Fibroblast of mammary gland (primary cell): ENCODE measurements around the gene GDI2.

Source experiments
- DNase-seq: peaks from one replicate; pipeline ENCODE4 v3.0.0-alpha.2; 2010; ENCODE audit warnings: low read depth
- H3K4me3 ChIP-seq: 2 replicates; pipeline ENCODE4 v1.5.1; 2011; ENCODE audit warnings: low read depth, mild to moderate bottlenecking, low read length, moderate library complexity; ENCODE audit not compliant: control insufficient read depth
- TF ChIP-seq, protein P1 (sequence below): conservative IDR thresholded peaks from 2 replicates; pipeline ENCODE4 v1.5.1; 2011; ENCODE audit warnings: low read depth, low read length, inconsistent platforms; ENCODE audit not compliant: control insufficient read depth, insufficient read depth

Gene GDI2

DNA sequence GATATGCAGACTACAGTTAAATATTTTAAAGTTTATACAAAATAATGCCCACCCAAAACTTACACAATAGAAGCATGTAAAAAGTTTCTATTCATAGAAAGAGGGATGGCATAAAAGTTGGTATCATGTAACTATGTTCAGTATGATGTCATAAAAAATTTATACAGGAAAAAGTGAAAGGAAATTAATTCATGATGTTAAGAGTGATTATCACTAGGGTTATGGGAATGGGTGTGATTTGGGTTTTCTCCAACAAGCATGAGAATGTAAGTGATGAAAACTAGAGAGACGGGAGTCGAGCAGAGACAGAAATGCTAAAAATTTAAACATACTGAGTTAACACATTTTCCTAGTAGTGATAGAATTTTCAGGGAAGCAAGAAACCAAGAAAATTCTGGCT, 52.7 kb downstream of the GDI2 start:
- TF ChIP-seq, protein P1, sequence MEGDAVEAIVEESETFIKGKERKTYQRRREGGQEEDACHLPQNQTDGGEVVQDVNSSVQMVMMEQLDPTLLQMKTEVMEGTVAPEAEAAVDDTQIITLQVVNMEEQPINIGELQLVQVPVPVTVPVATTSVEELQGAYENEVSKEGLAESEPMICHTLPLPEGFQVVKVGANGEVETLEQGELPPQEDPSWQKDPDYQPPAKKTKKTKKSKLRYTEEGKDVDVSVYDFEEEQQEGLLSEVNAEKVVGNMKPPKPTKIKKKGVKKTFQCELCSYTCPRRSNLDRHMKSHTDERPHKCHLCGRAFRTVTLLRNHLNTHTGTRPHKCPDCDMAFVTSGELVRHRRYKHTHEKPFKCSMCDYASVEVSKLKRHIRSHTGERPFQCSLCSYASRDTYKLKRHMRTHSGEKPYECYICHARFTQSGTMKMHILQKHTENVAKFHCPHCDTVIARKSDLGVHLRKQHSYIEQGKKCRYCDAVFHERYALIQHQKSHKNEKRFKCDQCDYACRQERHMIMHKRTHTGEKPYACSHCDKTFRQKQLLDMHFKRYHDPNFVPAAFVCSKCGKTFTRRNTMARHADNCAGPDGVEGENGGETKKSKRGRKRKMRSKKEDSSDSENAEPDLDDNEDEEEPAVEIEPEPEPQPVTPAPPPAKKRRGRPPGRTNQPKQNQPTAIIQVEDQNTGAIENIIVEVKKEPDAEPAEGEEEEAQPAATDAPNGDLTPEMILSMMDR, result no peak
- H3K4me3 ChIP-seq, result no peak overlapping the region
- DNase-seq, result no peak

GRCh38 chr10:5758927-5759326, 54.3 kb downstream of the GDI2 start:
- TF ChIP-seq, protein P1, result no peak
- DNase-seq, result no peak
- H3K4me3 ChIP-seq, result no peak overlapping the region

- no peak overlapping the region for H3K4me3 ChIP-seq
- TF ChIP-seq, protein P1, result no peak
- no peak for DNase-seq
Measured at GRCh38 chr10:5757766-5758517, 55.3 kb downstream of the GDI2 start.

DNA sequence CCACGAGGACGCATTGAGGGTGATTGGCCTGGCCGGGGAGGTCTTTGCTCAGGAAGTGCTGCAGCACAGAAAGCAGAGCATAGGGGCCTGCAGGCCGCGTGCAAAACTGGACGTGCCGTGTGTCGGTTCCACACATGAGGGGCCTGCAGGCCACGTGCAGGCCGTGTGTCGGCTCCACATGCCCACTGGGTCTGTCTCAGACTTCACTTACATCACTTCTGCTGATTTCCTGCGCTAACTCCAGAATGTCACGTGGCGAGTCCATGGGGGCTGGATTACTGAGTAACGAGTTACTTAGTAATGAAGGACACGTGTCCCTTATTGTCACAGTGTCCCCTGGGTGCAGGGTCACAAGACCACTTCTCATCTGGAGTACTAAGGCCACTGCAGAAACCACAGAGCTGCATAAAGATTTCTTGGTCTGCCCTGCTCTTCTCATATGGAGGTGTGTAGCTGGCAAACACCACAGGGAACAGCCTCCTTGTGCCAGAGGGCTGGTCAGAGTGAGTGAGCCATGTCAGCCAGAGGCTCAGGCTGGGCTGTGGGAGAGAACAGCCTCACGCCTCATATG, 60.8 kb downstream of the GDI2 start:
- TF ChIP-seq, protein P1, result no peak
- DNase-seq, result peak; percentile 37
- H3K4me3 ChIP-seq, result no peak overlapping the region

GRCh38 chr10:5751601-5752253, 61.5 kb downstream of the GDI2 start:
- TF ChIP-seq, protein P1, result no peak
- H3K4me3 ChIP-seq, result no peak overlapping the region
- DNase-seq, result no peak

DNA sequence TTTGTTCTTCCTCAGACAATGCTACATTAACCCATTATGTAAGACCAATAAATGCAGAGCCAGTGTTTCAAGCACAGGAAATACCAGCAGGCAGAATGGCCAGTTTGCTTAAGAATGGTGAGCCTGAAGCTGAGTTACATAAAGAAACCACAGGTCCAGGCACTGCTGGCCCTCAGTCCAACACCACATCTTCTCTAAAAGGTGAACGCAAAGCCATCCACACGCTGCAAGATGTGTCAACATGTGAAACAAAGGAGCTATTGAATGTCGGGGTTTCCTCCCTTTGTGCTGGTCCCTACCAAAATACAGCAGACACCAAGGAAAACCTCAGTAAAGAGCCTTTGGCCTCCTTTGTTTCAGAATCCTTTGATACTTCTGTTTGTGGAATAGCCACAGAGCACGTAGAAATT, 64.8 kb downstream of the GDI2 start:
- TF ChIP-seq, protein P1, result no peak
- DNase-seq, result no peak
- no peak overlapping the region for H3K4me3 ChIP-seq
